SU-DHL-6 (cell line): Measurements from ENCODE around the gene LETM1.
A peak's percentile ranks its signal among the peaks of the same experiment; 100 is the strongest.

Experiments used
- H2AFZ ChIP-seq: fragments of 200-600 bp; sonication (generic); 2 replicates; pipeline ENCODE4 v1.6.1; 2014; ENCODE audit warnings: low read depth, mild to moderate bottlenecking, moderate library complexity, mixed read lengths, antibody characterized with exemption, low read length; ENCODE audit not compliant: severe bottlenecking
- H3F3A ChIP-seq: fragments of 200-600 bp; shearing (Covaris generic); 2 replicates; pipeline ENCODE4 v1.6.0; 2016; ENCODE audit warnings: antibody characterized with exemption, mild to moderate bottlenecking; ENCODE audit not compliant: insufficient read depth
- H3K27ac ChIP-seq: fragments of 200-600 bp; sonication (generic); 2 replicates; pipeline ENCODE4 v1.5.1; 2016; ENCODE audit warnings: low read depth, mild to moderate bottlenecking, low read length, moderate library complexity, mixed read lengths
- H3K27me3 ChIP-seq: fragments of 200-600 bp; sonication (generic), shearing (Covaris generic); 2 replicates; pipeline ENCODE4 v1.6.0; 2014; ENCODE audit warnings: mild to moderate bottlenecking, low read length
- H3K36me3 ChIP-seq: fragments of 200-600 bp; sonication (generic); 2 replicates; pipeline ENCODE4 v1.6.1; 2014; ENCODE audit warnings: mild to moderate bottlenecking, low read length, mixed read lengths
- H3K4me2 ChIP-seq: fragments of 300-600, 200-600 bp; shearing (Covaris generic), sonication (generic); 2 replicates; pipeline ENCODE4 v1.6.0; 2014; ENCODE audit warnings: low read length, low read depth, mild to moderate bottlenecking; ENCODE audit not compliant: poor library complexity, severe bottlenecking
- H3K4me3 ChIP-seq: fragments of 200-600 bp; sonication (generic); 2 replicates; pipeline ENCODE4 v1.5.1; 2014; ENCODE audit warnings: antibody characterized with exemption, low read length, mild to moderate bottlenecking, mixed read lengths; ENCODE audit not compliant: insufficient read depth, poor library complexity, severe bottlenecking
- H3K79me2 ChIP-seq: fragments of 200-600 bp; sonication (generic); 2 replicates; pipeline ENCODE4 v1.6.1; 2014; ENCODE audit warnings: mild to moderate bottlenecking, low read length, moderate library complexity; ENCODE audit not compliant: insufficient read depth
- H3K9ac ChIP-seq: fragments of 200-600 bp; sonication (generic); 2 replicates; pipeline ENCODE4 v1.7.0; 2014; ENCODE audit warnings: mild to moderate bottlenecking, low read length
- H3K9me2 ChIP-seq: fragments of 200-600 bp; sonication (generic); replicated peaks from 2 replicates; pipeline ENCODE4 v1.6.1; 2014; ENCODE audit warnings: low read length; ENCODE audit not compliant: insufficient read depth
- H3K9me3 ChIP-seq: fragments of 200-600 bp; sonication (generic); 2 replicates; pipeline ENCODE4 v1.6.1; 2014; ENCODE audit warnings: low read length, mixed read lengths; ENCODE audit not compliant: insufficient read depth
- H4K20me1 ChIP-seq: fragments of 200-600 bp; sonication (generic); 2 replicates; pipeline ENCODE4 v1.6.1; 2014; ENCODE audit warnings: low read depth, mild to moderate bottlenecking, antibody characterized with exemption, low read length, moderate library complexity, mixed read lengths
- EZH2phosphoT487 ChIP-seq: fragments of 200-600 bp; sonication (generic), shearing (Covaris generic); conservative IDR thresholded peaks from 2 replicates; pipeline ENCODE4 v1.6.1; 2018; ENCODE audit warnings: mild to moderate bottlenecking, antibody characterized with exemption, low read length, moderate library complexity, mixed read lengths
- TF ChIP-seq, protein P1 (sequence below): fragments of 200-600 bp; sonication (generic); IDR thresholded peaks from one replicate; pipeline ENCODE4 v1.5.1; 2017; ENCODE audit warnings: antibody characterized with exemption, mild to moderate bottlenecking, low read length, moderate library complexity; ENCODE audit not compliant: insufficient read depth, poor library complexity, severe bottlenecking

The LETM1 gene

DNA sequence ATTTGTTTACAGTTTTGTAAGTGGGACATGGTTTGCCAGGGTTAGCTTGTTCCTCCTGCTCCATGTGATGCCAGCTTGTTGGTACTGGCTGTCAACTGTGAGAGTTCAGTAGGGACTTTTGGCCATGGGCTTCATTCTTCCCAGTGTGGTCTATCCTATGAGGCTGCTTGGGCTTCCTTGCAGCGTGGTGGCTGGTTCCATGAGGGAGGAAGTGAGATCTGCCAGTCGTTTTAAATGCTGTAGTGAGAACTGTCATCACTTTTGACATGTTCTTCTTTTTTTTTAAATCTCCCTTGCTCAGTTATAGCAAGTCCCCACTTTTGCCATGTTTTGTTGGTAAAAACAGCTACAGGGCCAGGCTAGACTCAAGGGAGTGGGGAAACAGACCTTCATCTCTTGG is 31.1 kb upstream of the LETM1 start:
- H3K9ac ChIP-seq, result no peak overlapping the region
- H3K36me3 ChIP-seq, result no peaks in the 10 kb centered on the region
- H2AFZ ChIP-seq, result no peak overlapping the region
- no peaks in the 10 kb centered on the region for H3K27me3 ChIP-seq
- no peaks in the 10 kb centered on the region for H3K9me3 ChIP-seq
- TF ChIP-seq, protein P1, sequence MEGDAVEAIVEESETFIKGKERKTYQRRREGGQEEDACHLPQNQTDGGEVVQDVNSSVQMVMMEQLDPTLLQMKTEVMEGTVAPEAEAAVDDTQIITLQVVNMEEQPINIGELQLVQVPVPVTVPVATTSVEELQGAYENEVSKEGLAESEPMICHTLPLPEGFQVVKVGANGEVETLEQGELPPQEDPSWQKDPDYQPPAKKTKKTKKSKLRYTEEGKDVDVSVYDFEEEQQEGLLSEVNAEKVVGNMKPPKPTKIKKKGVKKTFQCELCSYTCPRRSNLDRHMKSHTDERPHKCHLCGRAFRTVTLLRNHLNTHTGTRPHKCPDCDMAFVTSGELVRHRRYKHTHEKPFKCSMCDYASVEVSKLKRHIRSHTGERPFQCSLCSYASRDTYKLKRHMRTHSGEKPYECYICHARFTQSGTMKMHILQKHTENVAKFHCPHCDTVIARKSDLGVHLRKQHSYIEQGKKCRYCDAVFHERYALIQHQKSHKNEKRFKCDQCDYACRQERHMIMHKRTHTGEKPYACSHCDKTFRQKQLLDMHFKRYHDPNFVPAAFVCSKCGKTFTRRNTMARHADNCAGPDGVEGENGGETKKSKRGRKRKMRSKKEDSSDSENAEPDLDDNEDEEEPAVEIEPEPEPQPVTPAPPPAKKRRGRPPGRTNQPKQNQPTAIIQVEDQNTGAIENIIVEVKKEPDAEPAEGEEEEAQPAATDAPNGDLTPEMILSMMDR, result no peak
- no peak for TF ChIP-seq EZH2phosphoT487
- H3K9me2 ChIP-seq, result no peaks in the 10 kb centered on the region
- no peak overlapping the region for H3K4me2 ChIP-seq
- 0 out of 2 replicates have a peak overlapping the region, but pooled peaks have one; percentile 0 for H3K27ac ChIP-seq
- no peaks in the 10 kb centered on the region for H3F3A ChIP-seq
- H4K20me1 ChIP-seq, result peaks cover 40% of the 10 kb centered on the region
- peaks cover 100% of the 10 kb centered on the region for H3K79me2 ChIP-seq
- H3K4me3 ChIP-seq, result no peak overlapping the region

DNA sequence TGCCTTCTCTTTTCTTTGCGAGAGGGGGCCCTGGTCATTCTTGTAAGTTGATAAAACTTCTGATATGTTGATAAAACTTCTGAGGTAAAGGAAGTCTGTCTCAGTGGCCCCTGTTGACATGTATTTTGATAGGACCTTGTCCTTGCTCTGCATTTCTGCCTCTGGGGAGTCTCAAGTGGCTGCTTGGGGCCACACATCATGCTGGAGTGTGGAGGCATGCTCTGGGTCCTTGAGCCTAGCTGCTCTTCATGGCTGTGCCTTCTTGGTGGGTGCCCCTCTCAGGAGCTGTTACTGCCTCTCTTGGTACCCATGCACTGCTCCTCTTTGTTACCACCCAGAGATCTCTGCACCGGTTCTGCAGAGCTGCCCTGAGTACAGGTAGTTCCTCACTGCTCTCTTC is 29.5 kb upstream of the LETM1 start:
- H3K9me3 ChIP-seq, result no peaks in the 10 kb centered on the region
- peaks cover 44% of the 10 kb centered on the region for H4K20me1 ChIP-seq
- TF ChIP-seq, protein P1, result no peak
- no peak for TF ChIP-seq EZH2phosphoT487
- no peak overlapping the region for H2AFZ ChIP-seq
- peaks cover 100% of the 10 kb centered on the region for H3K79me2 ChIP-seq
- no peak overlapping the region for H3K4me3 ChIP-seq
- H3K36me3 ChIP-seq, result no peaks in the 10 kb centered on the region
- no peak overlapping the region for H3K9ac ChIP-seq
- H3K4me2 ChIP-seq, result no peak overlapping the region
- H3F3A ChIP-seq, result no peaks in the 10 kb centered on the region
- H3K27ac ChIP-seq, result no peak overlapping the region
- H3K9me2 ChIP-seq, result no peaks in the 10 kb centered on the region
- no peaks in the 10 kb centered on the region for H3K27me3 ChIP-seq

- no peak overlapping the region for H3K4me3 ChIP-seq
- H2AFZ ChIP-seq, result no peak overlapping the region
- H3K4me2 ChIP-seq, result no peak overlapping the region
- H3K27ac ChIP-seq, result no peak overlapping the region
- no peaks in the 10 kb centered on the region for H3K36me3 ChIP-seq
- no peaks in the 10 kb centered on the region for H3K27me3 ChIP-seq
- H3K9me3 ChIP-seq, result no peaks in the 10 kb centered on the region
- H3K9ac ChIP-seq, result no peak overlapping the region
- no peaks in the 10 kb centered on the region for H3F3A ChIP-seq
- no peaks in the 10 kb centered on the region for H3K9me2 ChIP-seq
- H3K79me2 ChIP-seq, result peaks cover 99% of the 10 kb centered on the region
- H4K20me1 ChIP-seq, result peaks cover 44% of the 10 kb centered on the region
- TF ChIP-seq EZH2phosphoT487, result no peak
- TF ChIP-seq, protein P1, result no peak
Observed at GRCh38 chr4:1883583-1883982, 27.6 kb upstream of the LETM1 start.
